Measurements from ENCODE around the gene MEG3. TPM values are rescaled to one million over a fixed set of nuclear protein-coding genes. Genes with fewer than 3 reads are reported as not detected.

Gene MEG3
- total and polyA plus RNA-seq, 4 donors, result 21.4 to 454 (median 149) TPM

- 75 to 79% methylated on average over 9 of the region's 9 CpGs for WGBS, 2 donors
- peak in 1 of 2 donors; percentile 38 for DNase-seq
Measured at GRCh38 chr14:100909439-100909838, 83.5 kb downstream of the MEG3 start.

More at GRCh38 chr14:100909439-100909838, 83.5 kb downstream of the MEG3 start:
- H3K36me3 ChIP-seq (ENCODE audit: control insufficient read depth in 1 of 2, insufficient read depth in 2 of 2, low read length in 1 of 2), result no peaks in the 10 kb centered on the region
- intact Hi-C loops (cut with DNase I), result no loop called here
- no peaks in the 10 kb centered on the region for H3K4me1 ChIP-seq (ENCODE audit: control insufficient read depth in 1 of 2, insufficient read depth in 2 of 2, low read length in 2 of 2)
- H3K27ac ChIP-seq (ENCODE audit: low read depth in 1 of 2, low read length in 2 of 2), result no peak overlapping the region
- no peaks in the 10 kb centered on the region for H3K27me3 ChIP-seq (ENCODE audit: control insufficient read depth in 1 of 2, insufficient read depth in 2 of 2, low read length in 1 of 2)
- no peak overlapping the region for H3K4me3 ChIP-seq (ENCODE audit: low read length in 2 of 2)
- no peaks in the 10 kb centered on the region for H3K9me3 ChIP-seq (ENCODE audit: control insufficient read depth, low read length)
- no peak for ATAC-seq (ENCODE audit: low FRiP score)

Small RNA genes within 50 kb of the gene (microRNA-seq; reads per million reads assigned to microRNA genes)
- gene MIR127 (334 to 568 reads per million in 2 donors), gene MIR136 (2.4 to 27.8 reads per million in 2 donors), gene MIR2392 (0 to 0.60 reads per million in 2 donors), gene MIR337 (38.7 to 236 reads per million in 2 donors), gene MIR431 (4.8 to 33.8 reads per million in 2 donors), gene MIR432 (77.5 to 82.8 reads per million in 2 donors), gene MIR433 (17.9 to 24.9 reads per million in 2 donors), gene MIR493 (66.8 to 67.6 reads per million in 2 donors), gene MIR665 (0 to 3.0 reads per million in 2 donors)

Other genes with a start within 250 kb of the MEG3 start
- gene BEGAIN, start 238.7 kb upstream of the MEG3 start, total RNA-seq, result 1 to 10 TPM; 1.6 to 2.6 TPM
- under 1 TPM; 0.28 to 0.38 TPM for gene BEGAIN, start 238.7 kb upstream of the MEG3 start, polyA plus RNA-seq
- not detected for gene DLK1, start 99.2 kb upstream of the MEG3 start, total RNA-seq
- under 1 TPM in 1 of 2 donors, not detected in 1; 0.13 TPM for gene DLK1, start 99.2 kb upstream of the MEG3 start, polyA plus RNA-seq
- gene RTL1, start 77.6 kb downstream of the MEG3 start, total RNA-seq, result not detected
- not detected for gene RTL1, start 77.6 kb downstream of the MEG3 start, polyA plus RNA-seq

All from aorta (tissue), 5 donors.